Measurements from ENCODE around the gene CLCA4. TPM values are rescaled to one million over a fixed set of nuclear protein-coding genes. Genes with fewer than 3 reads are reported as not detected.

The CLCA4 gene
- total RNA-seq, 2 experiments from 2014 or later = not detected

GRCh38 chr1:86616433-86616832 is 69.6 kb downstream of the CLCA4 start:
- Mint-ChIP-seq H3K27ac (no peak overlapping the region), H3K27me3 (peaks cover 4% of the 10 kb centered on the region), H3K4me1 (ENCODE audit: low read depth) (peaks cover 5% of the 10 kb centered on the region), H3K4me3 (no peak overlapping the region), H3K9me3 (peaks cover 5% of the 10 kb centered on the region), H3K36me3 (ENCODE audit: low read depth) (no peaks in the 10 kb centered on the region)
- intact Hi-C loops (cut with micrococcal nuclease) = no loop called here
- DNase-seq (no peak), ATAC-seq (no peak)
- TF ChIP-seq, protein P1, sequence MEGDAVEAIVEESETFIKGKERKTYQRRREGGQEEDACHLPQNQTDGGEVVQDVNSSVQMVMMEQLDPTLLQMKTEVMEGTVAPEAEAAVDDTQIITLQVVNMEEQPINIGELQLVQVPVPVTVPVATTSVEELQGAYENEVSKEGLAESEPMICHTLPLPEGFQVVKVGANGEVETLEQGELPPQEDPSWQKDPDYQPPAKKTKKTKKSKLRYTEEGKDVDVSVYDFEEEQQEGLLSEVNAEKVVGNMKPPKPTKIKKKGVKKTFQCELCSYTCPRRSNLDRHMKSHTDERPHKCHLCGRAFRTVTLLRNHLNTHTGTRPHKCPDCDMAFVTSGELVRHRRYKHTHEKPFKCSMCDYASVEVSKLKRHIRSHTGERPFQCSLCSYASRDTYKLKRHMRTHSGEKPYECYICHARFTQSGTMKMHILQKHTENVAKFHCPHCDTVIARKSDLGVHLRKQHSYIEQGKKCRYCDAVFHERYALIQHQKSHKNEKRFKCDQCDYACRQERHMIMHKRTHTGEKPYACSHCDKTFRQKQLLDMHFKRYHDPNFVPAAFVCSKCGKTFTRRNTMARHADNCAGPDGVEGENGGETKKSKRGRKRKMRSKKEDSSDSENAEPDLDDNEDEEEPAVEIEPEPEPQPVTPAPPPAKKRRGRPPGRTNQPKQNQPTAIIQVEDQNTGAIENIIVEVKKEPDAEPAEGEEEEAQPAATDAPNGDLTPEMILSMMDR (IDR thresholded peaks at IDR 0.05) = no peak
- ChIA-PET CTCF (no interaction called here), POLR2A (no interaction called here)

GRCh38 chr1:86616871-86617270 is 70.0 kb downstream of the CLCA4 start:
- DNase-seq = peak; percentile 27
- ChIA-PET CTCF (no interaction called here), POLR2A (no interaction called here)
- no peaks in the 10 kb centered on the region for H3K36me3 Mint-ChIP-seq (ENCODE audit: low read depth)
- peaks cover 5% of the 10 kb centered on the region for H3K9me3 Mint-ChIP-seq
- H3K4me3 Mint-ChIP-seq = no peak overlapping the region
- intact Hi-C loops (cut with micrococcal nuclease) = no loop called here
- TF ChIP-seq, protein P1 (IDR thresholded peaks at IDR 0.05) = no peak
- peaks cover 4% of the 10 kb centered on the region for H3K27me3 Mint-ChIP-seq
- ATAC-seq = peak; percentile 93
- H3K4me1 Mint-ChIP-seq (ENCODE audit: low read depth) = peaks cover 5% of the 10 kb centered on the region
- H3K27ac Mint-ChIP-seq = no peak overlapping the region

GRCh38 chr1:86618358-86618757 is 71.5 kb downstream of the CLCA4 start:
- Mint-ChIP-seq H3K9me3 (no peaks in the 10 kb centered on the region), H3K36me3 (ENCODE audit: low read depth) (no peaks in the 10 kb centered on the region), H3K27me3 (peaks cover 4% of the 10 kb centered on the region), H3K27ac (no peak overlapping the region), H3K4me3 (no peak overlapping the region), H3K4me1 (ENCODE audit: low read depth) (peaks cover 5% of the 10 kb centered on the region)
- ATAC-seq (no peak), DNase-seq (no peak)
- CTCF ChIA-PET = no interaction called here
- TF ChIP-seq, protein P1 (IDR thresholded peaks at IDR 0.05) = no peak
- intact Hi-C loops (cut with micrococcal nuclease) = no loop called here
- POLR2A ChIA-PET = no interaction called here

DNA sequence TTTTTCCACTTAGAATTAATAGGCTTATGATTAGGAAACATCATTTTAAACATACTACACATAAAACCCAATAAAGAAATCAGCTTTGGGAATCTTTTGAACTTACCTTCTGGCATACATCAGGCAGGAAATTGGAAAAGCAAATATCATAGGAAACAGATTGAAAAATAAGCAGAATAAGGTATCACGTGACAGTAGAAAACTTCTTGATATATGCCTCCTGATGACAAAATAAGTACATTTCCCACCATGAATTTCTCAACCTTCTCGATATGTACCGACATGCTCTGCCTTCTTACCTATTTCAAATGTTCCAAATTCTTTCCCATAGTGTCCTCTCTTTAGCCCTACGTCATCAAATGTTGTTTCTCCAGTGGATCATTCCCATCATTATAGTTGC is 72.4 kb downstream of the CLCA4 start:
- H3K9me3 Mint-ChIP-seq = no peaks in the 10 kb centered on the region
- DNase-seq (no peak), ATAC-seq (no peak)
- POLR2A ChIA-PET = no interaction called here
- no peak overlapping the region for H3K27ac Mint-ChIP-seq
- peaks cover 4% of the 10 kb centered on the region for H3K27me3 Mint-ChIP-seq
- no peak overlapping the region for H3K4me3 Mint-ChIP-seq
- TF ChIP-seq, protein P1 (IDR thresholded peaks at IDR 0.05) = no peak
- intact Hi-C loops (cut with micrococcal nuclease) = no loop called here
- no peaks in the 10 kb centered on the region for H3K36me3 Mint-ChIP-seq (ENCODE audit: low read depth)
- CTCF ChIA-PET = no interaction called here
- H3K4me1 Mint-ChIP-seq (ENCODE audit: low read depth) = peaks cover 5% of the 10 kb centered on the region

DNA sequence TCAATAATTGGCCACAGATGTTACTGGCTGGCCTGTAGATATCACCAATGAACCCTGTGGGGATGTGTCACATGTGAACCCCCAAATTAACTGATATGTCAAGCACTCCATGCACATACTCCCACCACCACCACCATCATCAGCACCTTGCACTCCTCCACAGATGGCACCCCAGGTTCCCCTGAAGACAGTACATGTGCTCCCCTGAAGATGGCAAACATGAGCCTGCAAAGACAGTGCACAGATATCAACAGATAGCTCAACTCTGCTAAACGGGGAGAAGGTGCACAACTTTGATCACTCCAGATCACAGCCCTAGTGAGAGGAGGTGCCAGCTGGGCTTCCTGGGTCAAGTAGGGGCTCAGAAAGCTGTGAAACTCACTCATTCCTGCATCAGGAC is 74.4 kb downstream of the CLCA4 start:
- intact Hi-C loops (cut with micrococcal nuclease) = no loop called here
- Mint-ChIP-seq H3K27ac (no peak overlapping the region), H3K4me1 (ENCODE audit: low read depth) (peaks cover 5% of the 10 kb centered on the region), H3K9me3 (no peaks in the 10 kb centered on the region), H3K27me3 (peaks cover 4% of the 10 kb centered on the region), H3K4me3 (no peak overlapping the region), H3K36me3 (ENCODE audit: low read depth) (no peaks in the 10 kb centered on the region)
- POLR2A ChIA-PET = no interaction called here
- DNase-seq (no peak), ATAC-seq (no peak)
- CTCF ChIA-PET = no interaction called here
- TF ChIP-seq, protein P1 (IDR thresholded peaks at IDR 0.05) = no peak

Other genes with a start within 250 kb of the CLCA4 start
- gene ODF2L, start 150.8 kb upstream of the CLCA4 start, total RNA-seq = 10 to 100 TPM; 21.7 to 23.8 TPM
- gene CLCA2, start 122.9 kb upstream of the CLCA4 start, total RNA-seq = not detected
- gene CLCA1, start 78.2 kb upstream of the CLCA4 start, total RNA-seq = not detected
- gene SH3GLB1, start 157.5 kb downstream of the CLCA4 start, total RNA-seq = 10 to 100 TPM; 46.1 to 47.3 TPM